ENCODE measurements around the gene TSPO.

TSPO gene

DNA sequence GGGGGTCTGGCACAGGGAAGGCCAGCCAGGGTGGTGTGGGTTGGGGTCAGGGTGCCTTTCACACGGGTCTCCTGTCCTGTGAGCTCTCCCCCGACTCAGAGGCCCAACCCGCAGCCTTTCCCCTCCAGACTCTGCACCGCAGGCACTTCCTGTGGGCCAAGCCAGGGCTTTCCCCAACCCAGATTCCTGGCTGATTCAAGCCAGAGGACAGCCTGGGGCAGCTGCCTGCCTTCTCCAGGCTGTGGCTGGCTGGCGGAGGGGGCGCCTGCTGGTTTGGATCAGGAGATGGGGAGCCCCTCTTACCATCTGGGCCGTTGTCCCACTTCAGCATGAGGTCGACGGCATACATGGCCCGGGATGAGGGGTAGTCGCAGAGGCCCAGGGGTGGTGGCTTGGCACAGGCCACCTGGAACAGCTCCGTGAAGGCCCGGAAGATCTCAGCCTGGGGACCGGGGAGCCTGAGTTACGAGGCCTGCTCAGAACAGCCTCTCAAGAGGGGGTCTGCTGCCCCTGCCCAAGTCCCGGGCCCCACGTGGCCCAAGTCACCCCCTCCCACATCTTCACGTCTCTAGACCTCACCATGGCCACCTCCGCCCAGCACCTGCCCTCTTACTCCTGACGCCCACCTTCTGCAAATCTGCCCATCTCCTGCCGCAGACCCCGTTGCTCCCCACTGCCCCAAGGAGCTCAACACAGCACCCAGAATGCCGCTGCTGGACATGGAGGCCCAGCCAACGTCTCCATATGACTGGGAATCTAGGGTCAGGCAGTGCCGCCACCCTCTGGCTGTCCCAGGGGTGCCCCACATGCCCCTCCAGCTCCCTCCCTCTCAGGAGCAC, 17.3 kb downstream of the TSPO start:
- ChIA-PET CTCF (no interaction called here), POLR2A (no interaction called here)
- no peak for DNase-seq (ENCODE audit: extremely low spot score)

DNA sequence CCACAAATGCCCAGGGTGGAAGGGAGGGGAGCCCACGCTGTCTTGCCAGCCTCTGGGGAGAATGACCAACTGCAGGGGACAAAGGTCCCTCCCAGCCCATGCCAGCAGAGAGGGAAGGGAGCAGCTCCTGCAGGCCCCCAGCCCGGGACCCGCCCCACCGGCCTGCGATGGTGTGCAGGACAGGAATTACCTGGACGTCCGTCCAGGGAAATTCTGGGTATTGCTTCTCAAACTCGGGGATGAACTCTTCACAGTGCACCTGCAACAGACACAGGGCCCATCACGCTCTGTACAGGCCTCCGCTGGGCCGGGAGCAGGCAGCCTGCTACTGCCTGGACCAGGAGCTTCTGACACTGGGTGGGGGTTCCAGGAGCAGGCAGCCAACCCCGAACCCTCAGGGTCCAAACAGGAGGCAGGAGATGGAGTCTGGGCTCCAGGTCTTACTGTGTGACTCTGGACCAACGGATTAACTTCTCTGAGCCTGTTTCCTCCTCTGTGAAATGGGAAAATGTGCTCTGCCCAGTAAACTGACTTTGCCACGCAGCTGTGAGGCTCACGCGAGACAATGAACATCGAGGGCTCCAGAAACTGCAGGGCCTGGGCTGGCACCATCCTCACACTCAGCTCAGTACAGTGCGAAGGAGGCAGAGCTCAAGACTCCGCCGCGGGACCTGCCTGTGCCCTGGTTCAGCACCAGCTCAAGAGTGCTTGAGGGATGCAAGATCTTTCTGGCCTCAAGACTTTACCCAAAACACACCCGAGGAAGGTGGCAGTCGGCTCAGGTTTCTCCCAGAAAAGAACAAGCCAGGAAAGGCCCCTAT, 18.2 kb downstream of the TSPO start:
- ChIA-PET CTCF (interaction anchor here (0.5 kb wide), 1 partner anchor 66 kb away, joined by 4 read pairs; no protein-coding TSS in a partner anchor), POLR2A (no interaction called here)
- no peak for DNase-seq (ENCODE audit: extremely low spot score)
- TF ChIP-seq SP1 (IDR thresholded peaks at IDR 0.05) (no peak), LEF1 (IDR thresholded peaks at IDR 0.05; ENCODE audit: borderline replicate concordance) (no peak), NFRKB (IDR thresholded peaks at IDR 0.05) (no peak), FOXM1 (IDR thresholded peaks at IDR 0.05; ENCODE audit: borderline replicate concordance) (no peak)

More for the DNA sequence above, 17.3 kb downstream of the TSPO start:
- TF ChIP-seq SP1 (IDR thresholded peaks at IDR 0.05): no peak
- TF ChIP-seq L3MBTL2 (conservative IDR thresholded peaks at IDR 0.05): no peak
- no peak for TF ChIP-seq FOXA1 (IDR thresholded peaks at IDR 0.05)
- TF ChIP-seq ELF4 (IDR thresholded peaks at IDR 0.05): no peak
- TF ChIP-seq NFRKB (IDR thresholded peaks at IDR 0.05): no peak

DNA sequence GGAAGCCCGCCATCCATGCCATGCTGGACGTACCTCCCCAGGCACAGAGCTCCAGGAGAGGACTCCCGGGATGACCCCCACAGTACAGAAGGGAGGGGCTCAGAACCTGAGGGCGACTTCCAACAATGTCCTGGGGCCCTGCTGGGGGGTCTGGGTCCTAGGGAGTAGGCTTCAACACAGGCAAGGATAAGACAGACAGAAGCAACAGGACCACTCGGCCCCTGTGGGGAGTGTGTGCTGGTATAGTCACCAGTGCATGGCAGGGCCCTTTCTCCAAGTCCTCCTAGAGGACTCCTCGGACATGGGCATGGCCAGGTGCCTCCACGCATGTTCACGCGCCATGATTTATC, 18.7 kb downstream of the TSPO start:
- POLR2A ChIA-PET: no interaction called here
- TF ChIP-seq HDGF (IDR thresholded peaks at IDR 0.05; ENCODE audit: borderline replicate concordance): no peak
- no peak for TF ChIP-seq L3MBTL2 (conservative IDR thresholded peaks at IDR 0.05)
- TF ChIP-seq ARNT (IDR thresholded peaks at IDR 0.05): no peak
- CTCF ChIA-PET: no interaction called here
- no peak for DNase-seq (ENCODE audit: extremely low spot score)

DNA sequence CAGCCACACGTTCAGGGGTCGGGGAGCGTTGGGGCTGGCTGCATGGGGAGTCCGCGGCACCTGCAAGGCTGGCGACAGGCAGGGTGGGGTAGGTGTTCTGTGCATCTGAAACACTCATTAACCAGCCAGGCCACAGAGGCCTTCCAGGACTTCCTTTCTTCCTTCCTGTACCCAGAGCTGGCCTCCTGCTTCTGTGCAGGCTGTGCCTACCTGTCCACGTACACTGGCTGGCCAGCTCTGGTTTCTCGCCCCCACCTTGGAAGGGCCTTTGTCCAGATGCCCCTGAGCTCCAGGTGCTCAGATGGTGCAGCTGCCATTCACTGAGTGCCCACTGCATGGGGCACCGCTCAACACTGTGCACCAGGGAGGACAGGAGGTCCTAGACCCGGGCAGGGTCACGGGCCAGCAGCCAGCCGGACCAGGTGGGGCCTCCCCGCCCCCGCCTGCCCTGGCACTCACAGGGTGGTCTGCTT, 19.7 kb downstream of the TSPO start:
- TF ChIP-seq SUZ12 (IDR thresholded peaks at IDR 0.05): no peak
- no peak for TF ChIP-seq NFRKB (IDR thresholded peaks at IDR 0.05)
- no peak for TF ChIP-seq TARDBP (IDR thresholded peaks at IDR 0.05)
- no peak for TF ChIP-seq L3MBTL2 (conservative IDR thresholded peaks at IDR 0.05)
- TF ChIP-seq ARNT (IDR thresholded peaks at IDR 0.05): no peak
- no peak for TF ChIP-seq LEF1 (IDR thresholded peaks at IDR 0.05; ENCODE audit: borderline replicate concordance)
- TF ChIP-seq ELF4 (IDR thresholded peaks at IDR 0.05): no peak
- no peak for TF ChIP-seq FOXA1 (IDR thresholded peaks at IDR 0.05)
- no peak for TF ChIP-seq CTBP1 (IDR thresholded peaks at IDR 0.05; ENCODE audit: borderline replicate concordance)
- TF ChIP-seq ZNF384 (IDR thresholded peaks at IDR 0.05): no peak
- TF ChIP-seq, protein P1, sequence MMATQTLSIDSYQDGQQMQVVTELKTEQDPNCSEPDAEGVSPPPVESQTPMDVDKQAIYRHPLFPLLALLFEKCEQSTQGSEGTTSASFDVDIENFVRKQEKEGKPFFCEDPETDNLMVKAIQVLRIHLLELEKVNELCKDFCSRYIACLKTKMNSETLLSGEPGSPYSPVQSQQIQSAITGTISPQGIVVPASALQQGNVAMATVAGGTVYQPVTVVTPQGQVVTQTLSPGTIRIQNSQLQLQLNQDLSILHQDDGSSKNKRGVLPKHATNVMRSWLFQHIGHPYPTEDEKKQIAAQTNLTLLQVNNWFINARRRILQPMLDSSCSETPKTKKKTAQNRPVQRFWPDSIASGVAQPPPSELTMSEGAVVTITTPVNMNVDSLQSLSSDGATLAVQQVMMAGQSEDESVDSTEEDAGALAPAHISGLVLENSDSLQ (IDR thresholded peaks at IDR 0.05): no peak
- ChIA-PET POLR2A (interaction anchor here (0.9 kb wide), 1 partner anchor 17 kb away, joined by 5 read pairs; no protein-coding TSS in a partner anchor), CTCF (no interaction called here)
- no peak for DNase-seq (ENCODE audit: extremely low spot score)

DNA sequence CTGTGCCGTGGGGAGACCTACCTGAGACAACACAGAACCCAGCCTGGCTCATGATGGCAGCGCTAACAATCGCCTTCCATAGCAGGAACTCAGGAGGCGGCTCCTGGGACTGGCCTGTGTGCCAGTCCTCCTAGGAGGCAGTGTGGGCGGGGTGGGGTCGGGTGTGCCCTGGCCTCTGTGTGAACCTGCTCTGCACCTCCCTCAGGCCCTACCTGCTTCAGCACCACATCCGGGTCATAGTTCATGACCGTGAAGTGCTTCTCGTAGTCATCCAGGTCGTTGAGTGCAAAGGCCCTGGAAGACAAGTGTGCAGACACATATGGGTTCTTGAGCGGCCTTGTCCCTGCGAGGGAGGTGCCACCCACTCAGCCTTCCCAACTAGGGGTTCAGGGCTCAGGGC, 20.2 kb downstream of the TSPO start:
- ChIA-PET POLR2A (interaction anchor here (0.9 kb wide), 1 partner anchor 16 kb away, joined by 5 read pairs; no protein-coding TSS in a partner anchor), CTCF (no interaction called here)
- no peak for TF ChIP-seq FOXK2 (IDR thresholded peaks at IDR 0.05)
- no peak for TF ChIP-seq NFRKB (IDR thresholded peaks at IDR 0.05)
- no peak for TF ChIP-seq L3MBTL2 (conservative IDR thresholded peaks at IDR 0.05)
- TF ChIP-seq FOXM1 (IDR thresholded peaks at IDR 0.05; ENCODE audit: borderline replicate concordance): no peak
- DNase-seq (ENCODE audit: extremely low spot score): no peak

DNA sequence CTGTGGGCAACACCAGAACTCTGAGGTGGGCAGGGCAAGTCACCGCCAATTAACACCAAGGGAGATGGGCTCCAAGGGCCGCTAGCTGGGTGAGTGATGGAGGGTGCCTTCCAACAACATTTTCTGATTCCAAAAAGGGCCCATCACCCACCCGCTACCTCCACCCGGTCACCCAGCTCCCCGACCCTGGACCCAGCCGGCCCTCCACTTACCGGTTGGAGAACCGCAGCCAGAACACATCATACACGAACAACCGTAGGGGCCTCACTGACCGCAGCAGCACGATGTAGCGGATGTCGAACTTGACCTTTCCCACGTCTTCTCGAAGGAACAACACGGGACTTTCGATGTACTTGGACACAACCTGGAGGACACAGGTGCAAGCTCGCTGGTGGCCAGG, 20.8 kb downstream of the TSPO start:
- POLR2A ChIA-PET: no interaction called here
- CTCF ChIA-PET: no interaction called here
- no peak for DNase-seq (ENCODE audit: extremely low spot score)
- no peak for TF ChIP-seq LEF1 (IDR thresholded peaks at IDR 0.05; ENCODE audit: borderline replicate concordance)

DNA sequence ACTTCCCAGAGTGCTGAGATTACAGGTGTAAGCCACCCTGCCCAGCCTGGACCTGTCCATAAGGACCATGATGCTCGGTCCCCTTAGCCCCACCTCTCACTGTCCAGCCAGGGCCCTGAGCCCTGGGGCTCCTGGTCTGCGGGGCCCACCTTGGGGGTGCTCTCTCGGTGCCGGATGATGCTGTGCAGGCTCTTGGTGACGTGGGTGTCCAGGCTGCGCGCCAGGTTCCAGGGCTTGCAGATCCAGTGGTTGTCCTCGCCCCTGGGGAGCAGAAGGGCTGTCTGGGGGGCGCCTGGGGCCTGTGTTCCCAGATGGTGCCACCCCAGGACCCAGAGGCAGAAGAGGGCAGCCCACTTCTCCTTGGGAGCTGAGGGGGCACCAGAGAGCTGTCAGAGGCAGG, 22.2 kb downstream of the TSPO start:
- POLR2A ChIA-PET: interaction anchor here (1.0 to 1.8 kb wide), 3 partner anchors 10 to 52 kb away, joined by 3 to 4 read pairs (median 3); no protein-coding TSS in a partner anchor
- no peak for TF ChIP-seq NFRKB (IDR thresholded peaks at IDR 0.05)
- no peak for DNase-seq (ENCODE audit: extremely low spot score)
- CTCF ChIA-PET: no interaction called here

DNA sequence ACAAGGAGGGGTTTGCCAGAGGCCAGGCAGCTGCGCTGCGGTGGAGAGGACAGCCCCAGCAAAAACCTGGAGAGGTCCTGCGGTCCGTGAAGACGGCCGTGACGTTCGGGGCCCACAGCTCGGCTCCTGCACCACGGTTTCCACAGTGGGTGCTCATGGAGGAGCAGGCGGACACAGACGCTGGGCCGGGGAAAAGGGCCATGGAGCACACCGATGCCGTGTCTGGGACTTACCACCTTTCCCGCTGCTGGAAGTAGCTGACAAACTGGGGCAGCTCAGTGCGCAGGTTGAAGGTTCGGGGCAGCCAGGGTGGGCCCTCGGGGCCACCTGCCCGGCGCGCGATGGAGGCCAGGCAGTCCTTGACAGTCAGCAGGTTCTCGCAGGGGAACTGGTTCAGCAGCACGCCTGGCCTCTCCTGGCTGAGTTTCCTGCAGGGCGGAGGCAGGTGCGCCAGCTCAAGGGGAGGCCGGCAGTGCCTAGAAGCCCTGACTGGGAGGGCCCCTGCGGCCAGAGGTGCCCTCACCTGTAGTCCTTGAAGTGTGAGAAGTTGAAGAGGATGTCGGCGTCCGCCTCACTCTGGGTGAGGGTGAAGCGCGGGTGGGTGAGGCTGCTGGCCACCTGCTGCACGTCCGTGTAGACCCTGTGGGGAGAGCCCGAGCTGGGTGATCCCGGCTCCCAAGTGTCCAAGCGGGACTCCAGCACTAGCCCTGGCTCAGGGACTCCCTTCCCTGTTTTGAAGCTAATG, 22.8 kb downstream of the TSPO start:
- DNase-seq (ENCODE audit: extremely low spot score): no peak
- TF ChIP-seq ARNT (IDR thresholded peaks at IDR 0.05) (no peak), TARDBP (IDR thresholded peaks at IDR 0.05) (no peak), LEF1 (IDR thresholded peaks at IDR 0.05; ENCODE audit: borderline replicate concordance) (no peak), FOXA1 (IDR thresholded peaks at IDR 0.05) (no peak), BHLHE40 (IDR thresholded peaks at IDR 0.05; ENCODE audit: borderline replicate concordance) (no peak), SP1 (IDR thresholded peaks at IDR 0.05) (no peak), SUZ12 (IDR thresholded peaks at IDR 0.05) (no peak), ZNF384 (IDR thresholded peaks at IDR 0.05) (no peak), ELF4 (IDR thresholded peaks at IDR 0.05) (no peak), NFRKB (IDR thresholded peaks at IDR 0.05) (no peak), HDGF (IDR thresholded peaks at IDR 0.05; ENCODE audit: borderline replicate concordance) (no peak), FOXK2 (IDR thresholded peaks at IDR 0.05) (no peak), FOXM1 (IDR thresholded peaks at IDR 0.05; ENCODE audit: borderline replicate concordance) (no peak), CTBP1 (IDR thresholded peaks at IDR 0.05; ENCODE audit: borderline replicate concordance) (no peak), L3MBTL2 (conservative IDR thresholded peaks at IDR 0.05) (no peak)
- TF ChIP-seq, protein P1 (IDR thresholded peaks at IDR 0.05): no peak
- POLR2A ChIA-PET: interaction anchor here (1.0 to 1.8 kb wide), 3 partner anchors 10 to 52 kb away, joined by 3 to 4 read pairs (median 3); no protein-coding TSS in a partner anchor
- CTCF ChIA-PET: no interaction called here
